SK-N-SH (cell line): ENCODE data around the gene SHISAL1.

Experiments
- CTCF ChIP-seq: fragments of 200-600 bp; sonication (generic); IDR thresholded peaks from 2 replicates; pipeline ENCODE4 v1.6.1; 2017; ENCODE audit warnings: antibody characterized with exemption, mild to moderate bottlenecking, moderate library complexity
- GABPA ChIP-seq: IDR thresholded peaks from 2 replicates; pipeline ENCODE4 v1.4.0; 2012; ENCODE audit warnings: low read depth, mild to moderate bottlenecking
- YY1 ChIP-seq: IDR thresholded peaks from 2 replicates; pipeline ENCODE4 v1.4.0; 2012; ENCODE audit warnings: low read depth, mild to moderate bottlenecking

- TF ChIP-seq YY1 (no peak), CTCF (no peak), GABPA (no peak)
Observed at GRCh38 chr22:44209343-44209742, 103.4 kb downstream of the SHISAL1 start.
